Suprapubic skin (tissue), 4 donors: ENCODE data around the gene FAM111B. TPM values are rescaled to one million over a fixed set of nuclear protein-coding genes. Genes with fewer than 3 reads are reported as not detected.

Experiments
- DNase-seq, 2 donors: peaks; one replicate each; pipeline ENCODE4 v3.0.0-alpha.2; 2019; ENCODE audit warnings: low spot score in 2 of 2
- H3K27ac ChIP-seq: fragments of 200-600 bp; sonication (generic); one replicate; pipeline ENCODE4 v1.5.1; 2019
- H3K27me3 ChIP-seq: fragments of 200-600 bp; sonication (generic); one replicate; pipeline ENCODE4 v1.5.1; 2019
- H3K36me3 ChIP-seq: fragments of 200-600 bp; sonication (generic); one replicate; pipeline ENCODE4 v1.5.1; 2019
- H3K4me1 ChIP-seq: fragments of 200-600 bp; sonication (generic); one replicate; pipeline ENCODE4 v1.5.1; 2019
- H3K4me3 ChIP-seq: fragments of 200-600 bp; sonication (generic); one replicate; pipeline ENCODE4 v1.5.1; 2019; ENCODE audit warnings: mild to moderate bottlenecking
- H3K9me3 ChIP-seq: fragments of 200-600 bp; sonication (generic); one replicate; pipeline ENCODE4 v1.5.1; 2019
- CTCF ChIP-seq, 2 donors: fragments of 200-600 bp in 1 of 2; fragments of 450-650 bp in 1 of 2; sonication (generic) in 1 of 2; IDR thresholded peaks; one replicate each; pipeline ENCODE4 v1.5.1; 2016 to 2019; ENCODE audit warnings: antibody characterized with exemption in 2 of 2, mild to moderate bottlenecking in 1 of 2, moderate library complexity in 1 of 2
- EP300 ChIP-seq: sonication (generic); formaldehyde crosslinking; IDR thresholded peaks from one replicate; pipeline ENCODE4 v1.6.1; 2017; ENCODE audit warnings: antibody characterized with exemption
- POLR2A ChIP-seq, 2 donors: fragments of 450-650 bp; IDR thresholded peaks; one replicate each; pipeline ENCODE4 v1.6.1; 2017; ENCODE audit warnings: antibody characterized with exemption in 2 of 2, mild to moderate bottlenecking in 2 of 2, moderate library complexity in 2 of 2
- POLR2AphosphoS5 ChIP-seq, 3 donors: sonication (generic); formaldehyde crosslinking; IDR thresholded peaks; one replicate each; pipeline ENCODE4 v1.6.1; 2017; ENCODE audit warnings: antibody characterized with exemption in 3 of 3
- WGBS: methylation state at CpG from one replicate; pipeline ENCODE4 v1.1.5; 2018; 5-methylcytosine and 5-hydroxymethylcytosine counted together
- total RNA-seq, 4 donors: library from RNA; depleted of rRNA; stranded (reverse); fragments of >200 nt; gene quantifications; one replicate each; pipeline ENCODE4 v1.1.0, GENCODE V29; 2016

FAM111B gene
- total RNA-seq, 4 donors from 2014 or later: 0.48 to 1.8 (median 1.5) TPM

- TF ChIP-seq EP300 (no peak), POLR2A (IDR thresholded peaks at IDR 0.05) (no peak), CTCF (IDR thresholded peaks at IDR 0.05) (no peak), POLR2AphosphoS5 (IDR thresholded peaks at IDR 0.05) (no peak)
- Histone ChIP-seq H3K36me3 (no peaks in the 10 kb centered on the region), H3K9me3 (no peaks in the 10 kb centered on the region), H3K4me3 (no peak overlapping the region), H3K4me1 (peaks cover 5% of the 10 kb centered on the region), H3K27me3 (no peaks in the 10 kb centered on the region), H3K27ac (no peak overlapping the region)
- WGBS: 66% methylated on average over 2 of the region's 2 CpGs
- DNase-seq: no peak
Observed at GRCh38 chr11:59112494-59112893, 5.5 kb downstream of the FAM111B start.

DNA sequence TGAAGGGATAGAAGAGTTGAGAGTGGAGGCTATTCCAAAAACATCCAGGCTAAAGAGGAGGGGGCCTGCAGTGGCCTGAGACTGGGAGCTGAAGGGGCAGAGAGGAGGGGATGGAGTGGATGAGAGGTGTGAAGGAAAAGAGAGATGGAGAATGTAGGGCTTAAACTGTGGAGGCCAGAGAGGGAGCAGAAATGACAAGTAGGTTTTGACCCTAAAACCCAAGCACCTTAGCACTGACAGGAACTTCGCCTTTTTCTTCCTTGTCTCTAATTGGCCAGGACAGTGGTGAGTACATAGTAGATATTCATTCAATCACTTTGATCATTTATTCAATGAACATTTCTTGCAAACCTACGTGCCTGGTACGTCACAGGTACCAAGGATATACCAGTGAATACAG lies 7.3 kb downstream of the FAM111B start:
- Histone ChIP-seq H3K27me3 (no peaks in the 10 kb centered on the region), H3K4me3 (no peak overlapping the region), H3K4me1 (no peaks in the 10 kb centered on the region), H3K36me3 (no peaks in the 10 kb centered on the region), H3K27ac (no peak overlapping the region), H3K9me3 (peaks cover 4% of the 10 kb centered on the region)
- DNase-seq: no peak
- no peak for TF ChIP-seq EP300
- TF ChIP-seq CTCF (IDR thresholded peaks at IDR 0.05): no peak
- TF ChIP-seq POLR2AphosphoS5 (IDR thresholded peaks at IDR 0.05): no peak
- no peak for TF ChIP-seq POLR2A (IDR thresholded peaks at IDR 0.05)
- 94% methylated on average over 3 of the region's 3 CpGs for WGBS

DNA sequence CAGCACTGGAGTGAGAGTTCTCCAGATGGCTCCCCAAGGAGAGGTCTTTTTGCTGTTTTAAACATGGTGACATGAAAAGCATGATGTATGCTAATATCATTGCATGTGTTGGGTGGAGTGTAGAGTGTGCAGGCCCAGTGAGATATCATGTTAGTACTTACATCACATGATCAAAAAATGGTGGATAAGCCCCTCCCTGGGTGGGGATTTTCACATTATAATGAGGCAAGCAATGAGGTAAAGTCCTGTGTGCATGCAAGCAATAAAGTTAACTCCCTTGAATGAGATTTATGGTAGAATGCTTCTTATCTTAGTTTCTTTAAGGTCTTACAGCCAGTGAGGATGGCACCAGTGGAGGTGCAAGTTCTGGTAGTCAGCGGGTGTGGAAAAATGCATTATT lies 8.5 kb downstream of the FAM111B start:
- H3K36me3 ChIP-seq: no peaks in the 10 kb centered on the region

GRCh38 chr11:59117774-59118173 lies 10.7 kb downstream of the FAM111B start:
- Histone ChIP-seq H3K27me3 (no peaks in the 10 kb centered on the region), H3K4me3 (no peak overlapping the region), H3K4me1 (no peaks in the 10 kb centered on the region), H3K9me3 (peaks cover 4% of the 10 kb centered on the region), H3K36me3 (no peaks in the 10 kb centered on the region), H3K27ac (no peak overlapping the region)
- whole genome bisulfite sequencing: 94% methylated on average over 2 of the region's 2 CpGs
- no peak for DNase-seq
- TF ChIP-seq POLR2A (IDR thresholded peaks at IDR 0.05) (no peak), EP300 (no peak), POLR2AphosphoS5 (IDR thresholded peaks at IDR 0.05) (no peak), CTCF (IDR thresholded peaks at IDR 0.05) (no peak)

More for the DNA sequence above, 8.5 kb downstream of the FAM111B start:
- TF ChIP-seq POLR2A (IDR thresholded peaks at IDR 0.05) (no peak), CTCF (IDR thresholded peaks at IDR 0.05) (no peak), POLR2AphosphoS5 (IDR thresholded peaks at IDR 0.05) (no peak), EP300 (no peak)
- Histone ChIP-seq H3K9me3 (peaks cover 4% of the 10 kb centered on the region), H3K27me3 (no peaks in the 10 kb centered on the region), H3K27ac (no peak overlapping the region), H3K4me3 (no peak overlapping the region), H3K4me1 (no peaks in the 10 kb centered on the region)
- 100% methylated on average over 1 of the region's 1 CpG for WGBS
- DNase-seq: no peak

- Histone ChIP-seq H3K9me3 (peaks cover 4% of the 10 kb centered on the region), H3K27ac (no peak overlapping the region), H3K4me3 (no peak overlapping the region), H3K4me1 (no peaks in the 10 kb centered on the region), H3K36me3 (no peaks in the 10 kb centered on the region), H3K27me3 (no peaks in the 10 kb centered on the region)
- DNase-seq: no peak
- TF ChIP-seq EP300 (no peak), CTCF (IDR thresholded peaks at IDR 0.05) (no peak), POLR2AphosphoS5 (IDR thresholded peaks at IDR 0.05) (no peak), POLR2A (IDR thresholded peaks at IDR 0.05) (no peak)
Observed at GRCh38 chr11:59119826-59120225, 12.8 kb downstream of the FAM111B start.
